IMR-90 (cell line): ENCODE measurements around the gene NFKBIZ. TPM values are rescaled to one million over a fixed set of nuclear protein-coding genes. Genes with fewer than 3 reads are reported as not detected.
"Not testable (repeated sequence)": the region's sequence is repeated elsewhere in the genome, so short reads cannot be mapped to it uniquely, and the experiment has no call there.

Experiments used
- ATAC-seq: fragments of 200-7000 bp; cut with Tn5 transposase; 2 replicates; pipeline ENCODE4 v1.9.1; 2020; ENCODE audit warnings: low read depth, mild to moderate bottlenecking, moderate library complexity
- BruUV-seq: library from RNA; stranded (reverse); fragments of 400-500 nt; replicated peaks from 2 replicates; lab custom pipeline; 2021; lab: Mats Ljungman, UMichigan
- CTCF ChIA-PET: fragments of 300-600 bp; formaldehyde crosslinking; extraction: SDS; loops from one replicate; lab custom pipeline; 2021; ENCODE audit warnings: antibody characterized with exemption; lab: Yijun Ruan, JAX
- POLR2A ChIA-PET: fragments of 300-600 bp; sonication (Branson Sonifier 250); formaldehyde crosslinking; loops from one replicate; lab custom pipeline; 2022; ENCODE audit warnings: antibody characterized with exemption; ENCODE audit not compliant: unreplicated experiment; lab: Charles Lee
- DNase-seq: peaks from one replicate; pipeline ENCODE4 v3.0.0; 2013
- H2AFZ ChIP-seq: replicated peaks from 2 replicates; pipeline ENCODE3; 2013; ENCODE audit warnings: low read length, mild to moderate bottlenecking; ENCODE audit not compliant: poor library complexity
- H2AK5ac ChIP-seq: 2 replicates; pipeline ENCODE4 v1.6.1; 2013; ENCODE audit warnings: low read depth, low read length, inconsistent platforms
- H2AK9ac ChIP-seq: replicated peaks from 2 replicates; pipeline ENCODE3; 2013; ENCODE audit warnings: mild to moderate bottlenecking, low read depth, low read length, moderate library complexity; ENCODE audit not compliant: poor library complexity
- H2BK120ac ChIP-seq: 2 replicates; pipeline ENCODE4 v1.6.1; 2013; ENCODE audit warnings: low read depth, low read length, inconsistent platforms
- H2BK15ac ChIP-seq: 3 replicates; pipeline ENCODE4 v1.6.1; 2013; ENCODE audit warnings: low read depth, low read length, inconsistent platforms
- H2BK20ac ChIP-seq: 2 replicates; pipeline ENCODE4 v1.6.1; 2013; ENCODE audit warnings: low read depth, mild to moderate bottlenecking, inconsistent platforms, low read length, moderate library complexity
- H2BK5ac ChIP-seq: 2 replicates; pipeline ENCODE4 v1.6.1; 2013; ENCODE audit warnings: mild to moderate bottlenecking, low read depth, low read length, inconsistent platforms; ENCODE audit not compliant: poor library complexity, severe bottlenecking
- H3K14ac ChIP-seq: replicated peaks from 2 replicates; pipeline ENCODE4 v1.6.1; 2013; ENCODE audit warnings: low read depth, low read length, inconsistent platforms
- H3K18ac ChIP-seq: 2 replicates; pipeline ENCODE4 v1.6.1; 2013; ENCODE audit warnings: low read depth, low read length, control low read depth
- H3K23ac ChIP-seq: 2 replicates; pipeline ENCODE4 v1.6.1; 2013; ENCODE audit warnings: low read depth, low read length, inconsistent platforms
- H3K27ac ChIP-seq: 2 replicates; pipeline ENCODE4 v1.5.1; 2013; ENCODE audit warnings: mild to moderate bottlenecking, control low read depth, low read length; ENCODE audit not compliant: insufficient read depth
- H3K27me3 ChIP-seq: 2 replicates; pipeline ENCODE4 v1.6.1; 2013; ENCODE audit warnings: low read length; ENCODE audit not compliant: control insufficient read depth, insufficient read depth
- H3K36me3 ChIP-seq: 2 replicates; pipeline ENCODE4 v1.6.1; 2013; ENCODE audit warnings: low read length, mixed read lengths; ENCODE audit not compliant: control insufficient read depth, insufficient read depth
- H3K4ac ChIP-seq: 2 replicates; pipeline ENCODE4 v1.6.1; 2013; ENCODE audit warnings: low read depth, low read length, inconsistent platforms
- H3K4me1 ChIP-seq: 2 replicates; pipeline ENCODE4 v1.6.1; 2013; ENCODE audit warnings: low read length, mixed read lengths; ENCODE audit not compliant: control insufficient read depth, insufficient read depth
- H3K4me2 ChIP-seq: 2 replicates; pipeline ENCODE4 v1.6.1; 2013; ENCODE audit warnings: low read depth, mild to moderate bottlenecking, control low read depth, low read length, moderate library complexity
- H3K4me3 ChIP-seq: 2 replicates; pipeline ENCODE4 v1.5.1; 2013; ENCODE audit warnings: low read depth, mild to moderate bottlenecking, control low read depth, low read length, moderate library complexity; ENCODE audit not compliant: insufficient read depth
- H3K56ac ChIP-seq: 2 replicates; pipeline ENCODE4 v1.6.1; 2013; ENCODE audit warnings: low read length, inconsistent platforms; ENCODE audit not compliant: insufficient read depth; ENCODE audit errors: extremely low read depth
- H3K79me1 ChIP-seq, 2 experiments: 2 replicates each; pipeline ENCODE4 v1.6.1; 2013; ENCODE audit warnings: low read length in 2 of 2, inconsistent platforms in 1 of 2, low read depth in 1 of 2
- H3K9ac ChIP-seq: 2 replicates; pipeline ENCODE4 v1.6.1; 2013; ENCODE audit warnings: low read depth, low read length, control low read depth
- H3K9me1 ChIP-seq: 2 replicates; pipeline ENCODE4 v1.6.1; 2013; ENCODE audit warnings: low read length, inconsistent platforms; ENCODE audit not compliant: insufficient read depth
- H3K9me3 ChIP-seq: 2 replicates; pipeline ENCODE4 v1.6.1; 2013; ENCODE audit warnings: low read length; ENCODE audit not compliant: control insufficient read depth, insufficient read depth
- H4K20me1 ChIP-seq: 2 replicates; pipeline ENCODE4 v1.6.1; 2013; ENCODE audit warnings: low read length, inconsistent platforms; ENCODE audit not compliant: insufficient read depth
- H4K5ac ChIP-seq: 2 replicates; pipeline ENCODE4 v1.6.1; 2013; ENCODE audit warnings: mild to moderate bottlenecking, low read depth, low read length, control low read depth
- H4K8ac ChIP-seq, 2 experiments: 2 replicates each; pipeline ENCODE4 v1.6.1; 2013; ENCODE audit warnings: low read depth in 2 of 2, low read length in 2 of 2, control low read depth in 1 of 2, inconsistent platforms in 1 of 2
- H4K91ac ChIP-seq: 2 replicates; pipeline ENCODE4 v1.6.1; 2013; ENCODE audit warnings: low read depth, low read length, inconsistent platforms; ENCODE audit not compliant: insufficient read depth
- WGBS, 2 experiments: methylation state at CpG; one replicate each; pipeline versions ENCODE4 v1.1.5 to v1.1.7; 2013; ENCODE audit warnings: missing lambda C conversion rate in 2 of 2; ENCODE audit not compliant: insufficient read length in 1 of 2; ENCODE audit errors: extremely low coverage in 2 of 2; 5-methylcytosine and 5-hydroxymethylcytosine counted together
- dilution Hi-C: fragments of 300-500 bp; cut with HindIII; formaldehyde crosslinking; loops from one replicate; pipeline ENCODE4 v1.14.3; 2018; ENCODE audit warnings: low sequenced_read_pairs; ENCODE audit not compliant: unreplicated experiment
- in situ Hi-C: fragments of 300-500 bp; cut with MboI; formaldehyde crosslinking; loops from 3 replicates; pipeline ENCODE4 v1.14.3; 2019; ENCODE audit warnings: low sequenced_read_pairs, inconsistent platforms, mixed read lengths
- intact Hi-C: fragments of 100-400 bp; cut with micrococcal nuclease; formaldehyde crosslinking; loops from 2 replicates; pipeline ENCODE4 v1.10.0; 2022
- polyA plus RNA-seq, 3 experiments: library from polyadenylated mRNA; depleted of rRNA; stranded (reverse); fragments of >200 nt; gene quantifications; 2 replicates each; pipeline ENCODE4 v1.2.3, GENCODE V29; 2012; ENCODE audit warnings: low replicate concordance in 1 of 3
- total RNA-seq: library from RNA; depleted of rRNA; stranded (reverse); fragments of >200 nt; gene quantifications from 2 replicates; pipeline ENCODE4 v1.2.3, GENCODE V29; 2012; rRNA removed

NFKBIZ gene
- total and polyA plus RNA-seq, 2 of the 4 experiments (the other 2 are of a cell fraction): 35.0 to 40.9 TPM

DNA sequence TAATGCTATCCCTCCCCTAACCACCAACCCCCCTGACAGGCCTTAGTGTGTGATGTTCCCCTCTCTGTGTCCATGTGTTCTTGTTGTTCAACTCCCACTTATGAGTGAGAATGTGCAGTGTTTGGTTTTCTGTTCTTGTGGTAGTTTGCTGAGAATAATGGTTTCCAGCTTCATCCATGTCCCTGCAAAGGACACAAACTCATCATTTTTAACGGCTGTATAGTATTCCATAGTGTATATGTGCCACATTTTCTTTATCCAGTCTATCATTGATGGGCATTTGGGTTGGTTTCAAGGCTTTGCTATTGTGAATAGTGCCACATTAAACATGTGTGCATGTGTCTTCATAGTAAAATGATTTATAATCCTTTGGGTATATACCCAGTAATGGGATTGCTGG lies 56.3 kb downstream of the NFKBIZ start:
- H3K56ac ChIP-seq, H3K4ac ChIP-seq, H2BK15ac ChIP-seq, H4K20me1 ChIP-seq, H3K18ac ChIP-seq, DNase-seq, H3K14ac ChIP-seq, H3K23ac ChIP-seq, H3K79me1 ChIP-seq, H4K8ac ChIP-seq, POLR2A ChIA-PET, H2AFZ ChIP-seq, H2AK9ac ChIP-seq, intact Hi-C loops, H3K4me2 ChIP-seq, CTCF ChIA-PET, H2BK120ac ChIP-seq, ATAC-seq, H3K4me3 ChIP-seq, H3K36me3 ChIP-seq, H3K4me1 ChIP-seq, H3K27ac ChIP-seq, H2AK5ac ChIP-seq, dilution Hi-C loops, BruUV-seq, H3K9ac ChIP-seq, in situ Hi-C loops, H3K9me1 ChIP-seq, H2BK20ac ChIP-seq, H4K5ac ChIP-seq, H3K9me3 ChIP-seq, H3K27me3 ChIP-seq, H2BK5ac ChIP-seq, H4K91ac ChIP-seq: not testable (repeated sequence)
- WGBS, 2 experiments: no CpG with 5 or more reads among the region's 1 CpG

Other genes starting within 250 kb of the NFKBIZ start
- 17.2 and 25.8 TPM in 2 replicates for gene ZBTB11, start 172.4 kb upstream of the NFKBIZ start, total RNA-seq
- 5.4 and 6.0 TPM in 2 replicates for gene ZBTB11, start 172.4 kb upstream of the NFKBIZ start, polyA plus RNA-seq (2012; rRNA removed)
- 953 and 1,539 TPM in 2 replicates for gene RPL24, start 162.8 kb upstream of the NFKBIZ start, total RNA-seq
- gene RPL24, start 162.8 kb upstream of the NFKBIZ start, polyA plus RNA-seq (2012; rRNA removed): 764 and 1,054 TPM in 2 replicates
- 21.9 TPM in 2 replicates for gene CEP97, start 124.9 kb upstream of the NFKBIZ start, total RNA-seq
- gene CEP97, start 124.9 kb upstream of the NFKBIZ start, polyA plus RNA-seq (2012; rRNA removed): 1.2 and 2.0 TPM in 2 replicates
- gene NXPE3, start 70.3 kb upstream of the NFKBIZ start, total RNA-seq: 23.1 and 23.8 TPM in 2 replicates
- gene NXPE3, start 70.3 kb upstream of the NFKBIZ start, polyA plus RNA-seq (2012; rRNA removed): 18.5 and 20.0 TPM in 2 replicates